Measurements from ENCODE around the gene KHK.

DNA sequence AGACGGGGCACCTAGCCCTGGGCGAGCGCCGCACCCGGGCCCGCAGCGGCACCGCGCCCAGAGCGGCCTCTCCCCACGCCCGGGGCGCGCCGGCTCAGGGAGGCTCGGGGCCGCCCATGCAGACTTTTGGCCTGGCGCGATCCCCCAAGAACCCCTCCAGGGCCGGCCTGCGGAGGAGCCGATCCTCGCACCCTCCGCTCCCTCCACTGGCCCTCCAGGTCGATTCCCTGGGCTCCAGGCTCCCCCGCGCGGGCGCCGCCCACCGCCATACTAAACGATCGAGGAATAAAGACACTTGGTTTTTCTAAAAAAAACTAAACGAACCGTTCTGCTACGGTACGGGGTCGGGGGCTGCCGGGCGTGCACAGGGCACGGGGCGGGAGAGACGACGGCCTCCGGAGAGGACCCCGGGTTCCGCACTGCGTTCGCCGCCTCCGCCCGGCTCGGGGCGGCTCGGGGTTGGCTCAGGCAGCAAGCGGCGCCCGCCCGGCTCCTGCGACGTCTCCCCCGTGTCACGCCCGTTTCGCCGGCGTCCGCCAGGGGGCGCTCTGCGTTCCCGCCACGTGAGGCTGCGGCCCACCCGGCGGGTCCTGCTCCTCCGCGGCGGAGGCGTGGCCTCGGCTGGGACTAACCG is 365 bp upstream of the KHK start:
- 0 out of 2 replicates have a peak, but pooled peaks have one; percentile 18 for TF ChIP-seq EP300 (IDR thresholded peaks at IDR 0.05; ENCODE audit: borderline replicate concordance)
- TF ChIP-seq RAD21 (IDR thresholded peaks at IDR 0.05; ENCODE audit: low read depth) = peak; percentile 41; the same call in 1 of the 2 replicates
- 0 out of 2 replicates have a peak, but pooled peaks have one; percentile 20 for TF ChIP-seq CREB1 (IDR thresholded peaks at IDR 0.05; ENCODE audit: low read depth)
- TF ChIP-seq, protein P1, sequence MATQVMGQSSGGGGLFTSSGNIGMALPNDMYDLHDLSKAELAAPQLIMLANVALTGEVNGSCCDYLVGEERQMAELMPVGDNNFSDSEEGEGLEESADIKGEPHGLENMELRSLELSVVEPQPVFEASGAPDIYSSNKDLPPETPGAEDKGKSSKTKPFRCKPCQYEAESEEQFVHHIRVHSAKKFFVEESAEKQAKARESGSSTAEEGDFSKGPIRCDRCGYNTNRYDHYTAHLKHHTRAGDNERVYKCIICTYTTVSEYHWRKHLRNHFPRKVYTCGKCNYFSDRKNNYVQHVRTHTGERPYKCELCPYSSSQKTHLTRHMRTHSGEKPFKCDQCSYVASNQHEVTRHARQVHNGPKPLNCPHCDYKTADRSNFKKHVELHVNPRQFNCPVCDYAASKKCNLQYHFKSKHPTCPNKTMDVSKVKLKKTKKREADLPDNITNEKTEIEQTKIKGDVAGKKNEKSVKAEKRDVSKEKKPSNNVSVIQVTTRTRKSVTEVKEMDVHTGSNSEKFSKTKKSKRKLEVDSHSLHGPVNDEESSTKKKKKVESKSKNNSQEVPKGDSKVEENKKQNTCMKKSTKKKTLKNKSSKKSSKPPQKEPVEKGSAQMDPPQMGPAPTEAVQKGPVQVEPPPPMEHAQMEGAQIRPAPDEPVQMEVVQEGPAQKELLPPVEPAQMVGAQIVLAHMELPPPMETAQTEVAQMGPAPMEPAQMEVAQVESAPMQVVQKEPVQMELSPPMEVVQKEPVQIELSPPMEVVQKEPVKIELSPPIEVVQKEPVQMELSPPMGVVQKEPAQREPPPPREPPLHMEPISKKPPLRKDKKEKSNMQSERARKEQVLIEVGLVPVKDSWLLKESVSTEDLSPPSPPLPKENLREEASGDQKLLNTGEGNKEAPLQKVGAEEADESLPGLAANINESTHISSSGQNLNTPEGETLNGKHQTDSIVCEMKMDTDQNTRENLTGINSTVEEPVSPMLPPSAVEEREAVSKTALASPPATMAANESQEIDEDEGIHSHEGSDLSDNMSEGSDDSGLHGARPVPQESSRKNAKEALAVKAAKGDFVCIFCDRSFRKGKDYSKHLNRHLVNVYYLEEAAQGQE (IDR thresholded peaks at IDR 0.05; ENCODE audit: low read depth) = no peak
- TF ChIP-seq, protein P2, sequence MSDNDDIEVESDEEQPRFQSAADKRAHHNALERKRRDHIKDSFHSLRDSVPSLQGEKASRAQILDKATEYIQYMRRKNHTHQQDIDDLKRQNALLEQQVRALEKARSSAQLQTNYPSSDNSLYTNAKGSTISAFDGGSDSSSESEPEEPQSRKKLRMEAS (IDR thresholded peaks at IDR 0.05) = peak; percentile 91
- TF ChIP-seq TEAD4 (IDR thresholded peaks at IDR 0.05) = peak; percentile 31; the same call in 1 of the 2 replicates
- no peak for TF ChIP-seq YY1 (IDR thresholded peaks at IDR 0.05; ENCODE audit: low read depth)
- peak; percentile 32; the same call in 1 of the 2 replicates for TF ChIP-seq TCF12 (IDR thresholded peaks at IDR 0.05; ENCODE audit: low read depth)
- peak; percentile 48; the same call in 1 of the 2 replicates for TF ChIP-seq TAF1 (IDR thresholded peaks at IDR 0.05; ENCODE audit: low read depth)
- no peak for TF ChIP-seq FOXM1 (IDR thresholded peaks at IDR 0.05; ENCODE audit: borderline replicate concordance, low read depth)
- TF ChIP-seq CEBPB (IDR thresholded peaks at IDR 0.05) = no peak
